H9 (cell line): ENCODE results near the gene CADM1. TPM values are rescaled to one million over a fixed set of nuclear protein-coding genes. Genes with fewer than 3 reads are reported as not detected.

ENCODE experiments used
- DNase-seq: peaks from one replicate; pipeline ENCODE4 v3.0.0-alpha.2; 2017
- H2AFZ ChIP-seq: one replicate; pipeline ENCODE4 v1.6.1; 2013; ENCODE audit warnings: mild to moderate bottlenecking, low read length, control low read depth, moderate library complexity
- H2AK5ac ChIP-seq: 2 replicates; pipeline ENCODE4 v1.6.1; 2013; ENCODE audit warnings: low read length, control low read depth, mixed read lengths; ENCODE audit not compliant: insufficient read length
- H2BK120ac ChIP-seq: one replicate; pipeline ENCODE4 v1.6.1; 2013; ENCODE audit warnings: low read depth, mild to moderate bottlenecking, low read length, control low read depth, inconsistent platforms; ENCODE audit not compliant: poor library complexity, severe bottlenecking
- H2BK12ac ChIP-seq: 2 replicates; pipeline ENCODE4 v1.6.1; 2013; ENCODE audit warnings: low read length, control low read depth, mixed read lengths, low read depth; ENCODE audit not compliant: insufficient read length
- H2BK15ac ChIP-seq: 2 replicates; pipeline ENCODE4 v1.6.1; 2013; ENCODE audit warnings: low read depth, low read length, control low read depth
- H2BK20ac ChIP-seq: one replicate; pipeline ENCODE4 v1.6.1; 2013; ENCODE audit warnings: low read depth, mild to moderate bottlenecking, low read length, control low read depth, inconsistent platforms; ENCODE audit not compliant: poor library complexity, severe bottlenecking
- H2BK5ac ChIP-seq: 2 replicates; pipeline ENCODE4 v1.6.1; 2013; ENCODE audit warnings: low read length, control low read depth, mixed read lengths; ENCODE audit not compliant: insufficient read length
- H3K14ac ChIP-seq: 2 replicates; pipeline ENCODE4 v1.6.1; 2013; ENCODE audit warnings: low read length, control low read depth; ENCODE audit not compliant: insufficient read depth
- H3K18ac ChIP-seq: 2 replicates; pipeline ENCODE4 v1.6.1; 2013; ENCODE audit warnings: low read depth, mild to moderate bottlenecking, mixed read lengths, low read length, control low read depth; ENCODE audit not compliant: insufficient read length
- H3K23ac ChIP-seq: 2 replicates; pipeline ENCODE4 v1.6.1; 2013; ENCODE audit warnings: low read length, control low read depth, mixed read lengths, low read depth; ENCODE audit not compliant: insufficient read length
- H3K23me2 ChIP-seq: 2 replicates; pipeline ENCODE4 v1.6.1; 2013; ENCODE audit warnings: low read depth, mild to moderate bottlenecking, mixed read lengths, low read length, control low read depth; ENCODE audit not compliant: insufficient read length, poor library complexity, severe bottlenecking
- H3K27ac ChIP-seq: 2 replicates; pipeline ENCODE4 v1.5.1; 2013; ENCODE audit warnings: low read length, control low read depth, mixed read lengths, low read depth; ENCODE audit not compliant: insufficient read length
- H3K27me3 ChIP-seq: 2 replicates; pipeline ENCODE4 v1.6.1; 2013; ENCODE audit warnings: low read length, control low read depth, inconsistent platforms; ENCODE audit not compliant: insufficient read depth
- H3K4ac ChIP-seq: 2 replicates; pipeline ENCODE4 v1.6.1; 2013; ENCODE audit warnings: low read depth, mild to moderate bottlenecking, control low read depth, inconsistent platforms, low read length, moderate library complexity
- H3K4me1 ChIP-seq: 2 replicates; pipeline ENCODE4 v1.6.1; 2013; ENCODE audit warnings: low read length, control low read depth, inconsistent platforms; ENCODE audit not compliant: insufficient read depth
- H3K4me2 ChIP-seq: 2 replicates; pipeline ENCODE4 v1.6.1; 2013; ENCODE audit warnings: low read length, control low read depth, mixed read lengths; ENCODE audit not compliant: insufficient read length, insufficient read depth
- H3K56ac ChIP-seq: 2 replicates; pipeline ENCODE4 v1.6.1; 2013; ENCODE audit warnings: low read depth, mild to moderate bottlenecking, mixed read lengths, low read length, control low read depth; ENCODE audit not compliant: insufficient read length
- H3K79me1 ChIP-seq: 2 replicates; pipeline ENCODE4 v1.6.1; 2013; ENCODE audit warnings: low read depth, mild to moderate bottlenecking, moderate library complexity, low read length, control low read depth, inconsistent platforms; ENCODE audit not compliant: insufficient read depth, poor library complexity, severe bottlenecking
- H3K79me2 ChIP-seq: 2 replicates; pipeline ENCODE4 v1.6.1; 2013; ENCODE audit warnings: low read length, control low read depth, inconsistent platforms; ENCODE audit not compliant: insufficient read depth
- H3K9ac ChIP-seq: 2 replicates; pipeline ENCODE4 v1.6.1; 2013; ENCODE audit warnings: low read length, control low read depth, mixed read lengths; ENCODE audit not compliant: insufficient read length; ENCODE audit errors: extremely low read depth
- H3K9me3 ChIP-seq: one replicate; pipeline ENCODE4 v1.6.1; 2013; ENCODE audit warnings: low read depth, low read length, inconsistent platforms; ENCODE audit not compliant: control insufficient read depth
- H3T11ph ChIP-seq: one replicate; pipeline ENCODE4 v1.6.1; 2013; ENCODE audit warnings: mild to moderate bottlenecking, low read length, control low read depth, inconsistent platforms
- H4K20me1 ChIP-seq: one replicate; pipeline ENCODE4 v1.6.1; 2013; ENCODE audit not compliant: control insufficient read depth, insufficient read length, insufficient read depth
- H4K5ac ChIP-seq: 2 replicates; pipeline ENCODE4 v1.6.1; 2013; ENCODE audit warnings: low read depth, mild to moderate bottlenecking, mixed read lengths, low read length, control low read depth; ENCODE audit not compliant: insufficient read length
- H4K8ac ChIP-seq: replicated peaks from 2 replicates; pipeline ENCODE4 v1.6.1; 2013; ENCODE audit warnings: low read length, control low read depth, mixed read lengths, low read depth; ENCODE audit not compliant: insufficient read length
- H4K91ac ChIP-seq: 2 replicates; pipeline ENCODE4 v1.6.1; 2013; ENCODE audit warnings: low read depth, mild to moderate bottlenecking, moderate library complexity, mixed read lengths, low read length, control low read depth; ENCODE audit not compliant: insufficient read length
- H3K27ac Mint-ChIP-seq, 3 experiments: 2 replicates in 2 of 3; 3 replicates in 1 of 3; pipeline ENCODE4 v1.8.0; 2020 to 2021; ENCODE audit warnings: mixed read lengths in 3 of 3, mild to moderate bottlenecking in 1 of 3, moderate library complexity in 1 of 3
- H3K27me3 Mint-ChIP-seq: 2 replicates; pipeline ENCODE4 v1.8.0; 2021; ENCODE audit warnings: low read depth, mild to moderate bottlenecking, moderate library complexity, mixed read lengths
- H3K36me3 Mint-ChIP-seq, 3 experiments: 2 replicates in 2 of 3; 3 replicates in 1 of 3; pipeline ENCODE4 v1.8.0; 2020 to 2021; ENCODE audit warnings: low read depth in 3 of 3, mixed read lengths in 3 of 3; ENCODE audit not compliant: insufficient read depth in 1 of 3
- H3K4me1 Mint-ChIP-seq, 2 experiments: 2 replicates each; pipeline ENCODE4 v1.8.0; 2020; ENCODE audit warnings: mixed read lengths in 2 of 2
- H3K4me3 Mint-ChIP-seq, 2 experiments: 2 replicates in 1 of 2; 3 replicates in 1 of 2; pipeline ENCODE4 v1.8.0; 2020 to 2021; ENCODE audit warnings: mild to moderate bottlenecking in 2 of 2, mixed read lengths in 2 of 2, moderate library complexity in 1 of 2
- H3K9me3 Mint-ChIP-seq, 2 experiments: 2 replicates in 1 of 2; 3 replicates in 1 of 2; pipeline ENCODE4 v1.8.0; 2020; ENCODE audit warnings: mild to moderate bottlenecking in 2 of 2, mixed read lengths in 2 of 2, moderate library complexity in 1 of 2
- CTCF ChIP-seq: fragments of 200-600 bp; sonication (generic); conservative IDR thresholded peaks from 3 replicates; pipeline ENCODE4 v1.8.0; 2021; ENCODE audit warnings: antibody characterized with exemption, mild to moderate bottlenecking
- WGBS: extraction: QIAGEN DNeasy Blood & Tissue Kit; methylation state at CpG from one replicate; pipeline ENCODE4 v1.1.7; 2013; ENCODE audit warnings: missing lambda C conversion rate, low lambda C conversion rate, mixed read lengths; ENCODE audit not compliant: insufficient read length; ENCODE audit errors: extremely low coverage; 5-methylcytosine and 5-hydroxymethylcytosine counted together
- total RNA-seq: library from RNA; stranded (reverse); gene quantifications from 2 replicates; pipeline ENCODE4 v1.2.1, GENCODE V29; 2021

Gene CADM1
- total RNA-seq, 1 experiment from 2014 or later: 11.9 TPM

DNA sequence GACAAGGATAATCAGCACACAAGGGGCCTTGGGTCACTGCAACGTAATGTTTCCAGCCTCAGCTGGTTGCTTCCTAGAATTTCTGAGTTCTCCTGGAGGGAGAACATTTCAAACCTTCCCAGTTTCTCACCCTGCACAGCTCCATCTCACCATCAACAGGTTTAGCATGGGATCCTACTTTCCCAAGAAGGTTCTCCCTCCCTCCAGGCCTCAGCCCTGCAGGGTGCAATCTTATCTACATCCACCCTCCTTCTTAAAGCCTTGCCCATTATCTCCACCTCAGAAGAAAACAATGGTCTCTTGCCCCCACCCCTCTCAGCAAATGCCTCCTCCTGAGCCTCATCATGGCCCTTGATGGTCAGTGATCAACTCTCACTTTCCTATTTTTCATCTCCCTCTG, 23.6 kb downstream of the CADM1 start:
- Histone ChIP-seq H3K4ac (no peak overlapping the region), H3K9ac (no peak overlapping the region), H3K4me1 (no peaks in the 10 kb centered on the region), H2AK5ac (no peak overlapping the region), H4K5ac (no peak overlapping the region), H3K56ac (no peak overlapping the region), H2BK15ac (no peak overlapping the region), H2AFZ (no peak overlapping the region), H3K27me3 (peaks cover 2% of the 10 kb centered on the region; the same call in 1 of the 2 replicates), H3K4me2 (no peak overlapping the region), H2BK12ac (no peak overlapping the region), H3K18ac (no peak overlapping the region), H4K20me1 (no peaks in the 10 kb centered on the region), H4K91ac (no peak overlapping the region), H4K8ac (no peak overlapping the region), H2BK20ac (no peak overlapping the region), H3K23ac (no peak overlapping the region), H3K79me2 (no peaks in the 10 kb centered on the region), H3K27ac (no peak overlapping the region), H3K79me1 (no peaks in the 10 kb centered on the region), H3K9me3 (no peaks in the 10 kb centered on the region), H3K14ac (no peak overlapping the region), H2BK5ac (no peak overlapping the region), H3K23me2 (no peaks in the 10 kb centered on the region), H3T11ph (no peak overlapping the region), H2BK120ac (no peak overlapping the region)
- H3K4me1 Mint-ChIP-seq: peaks cover 14 to 16% of the 10 kb centered on the region in 2 experiments
- no peak for TF ChIP-seq CTCF
- no CpG with 5 or more reads among the region's 1 CpG for WGBS
- peaks cover 14% of the 10 kb centered on the region for H3K27me3 Mint-ChIP-seq
- no peaks in the 10 kb centered on the region for H3K9me3 Mint-ChIP-seq
- H3K4me3 Mint-ChIP-seq: no peak overlapping the region
- no peaks in the 10 kb centered on the region for H3K36me3 Mint-ChIP-seq
- no peak overlapping the region for H3K27ac Mint-ChIP-seq
- no peak for DNase-seq
